Thoracic aorta (tissue), 2 donors: ENCODE results near the gene MN1. TPM values are rescaled to one million over a fixed set of nuclear protein-coding genes. Genes with fewer than 3 reads are reported as not detected.

Experiments
- ATAC-seq: fragments of 150-250 bp; one replicate; pipeline ENCODE4 v1.8.0; 2017; ENCODE audit warnings: low read depth; ENCODE audit not compliant: insufficient number of reproducible peaks, low FRiP score
- DNase-seq: peaks from one replicate; pipeline ENCODE4 v3.0.0-alpha.2; 2020; ENCODE audit warnings: low spot score
- H3K27ac ChIP-seq, 2 donors: fragments of 200-600 bp; sonication (generic); 1 replicate in 1 of 2; 2 replicates in 1 of 2; pipeline ENCODE4 v1.5.1; 2016; ENCODE audit warnings: mild to moderate bottlenecking in 2 of 2, moderate library complexity in 2 of 2
- H3K27me3 ChIP-seq: fragments of 200-600 bp; sonication (generic); replicated peaks from 2 replicates; pipeline ENCODE4 v1.6.0; 2016; ENCODE audit warnings: mild to moderate bottlenecking; ENCODE audit not compliant: insufficient read depth
- H3K36me3 ChIP-seq: fragments of 200-600 bp; sonication (generic); one replicate; pipeline ENCODE4 v1.5.1; 2016
- H3K4me1 ChIP-seq, 2 donors: fragments of 200-600 bp; sonication (generic); 1 replicate in 1 of 2; 2 replicates in 1 of 2; pipeline versions ENCODE4 v1.5.1 to v1.6.0; 2016; ENCODE audit warnings: low read depth in 2 of 2, mild to moderate bottlenecking in 1 of 2; ENCODE audit not compliant: control insufficient read depth in 1 of 2
- H3K4me3 ChIP-seq: fragments of 200-600 bp; sonication (generic); 2 replicates; pipeline ENCODE4 v1.5.1; 2016; ENCODE audit warnings: mild to moderate bottlenecking
- H3K9me3 ChIP-seq: fragments of 200-600 bp; sonication (generic); 2 replicates; pipeline ENCODE4 v1.5.1; 2016
- total RNA-seq, 2 donors: library from RNA; depleted of rRNA; stranded (reverse); fragments of >200 nt; gene quantifications; one replicate each; pipeline versions ENCODE4 v1.1.0 to v1.2.3, GENCODE V29; 2016
- TF ChIP-seq, protein P1 (sequence below): fragments of 200-600 bp; sonication (generic); IDR thresholded peaks from one replicate; pipeline ENCODE4 v1.5.1; 2019; ENCODE audit warnings: antibody characterized with exemption

The MN1 gene
- total RNA-seq, 2 donors from 2014 or later: 30.1 to 39.8 TPM

DNA sequence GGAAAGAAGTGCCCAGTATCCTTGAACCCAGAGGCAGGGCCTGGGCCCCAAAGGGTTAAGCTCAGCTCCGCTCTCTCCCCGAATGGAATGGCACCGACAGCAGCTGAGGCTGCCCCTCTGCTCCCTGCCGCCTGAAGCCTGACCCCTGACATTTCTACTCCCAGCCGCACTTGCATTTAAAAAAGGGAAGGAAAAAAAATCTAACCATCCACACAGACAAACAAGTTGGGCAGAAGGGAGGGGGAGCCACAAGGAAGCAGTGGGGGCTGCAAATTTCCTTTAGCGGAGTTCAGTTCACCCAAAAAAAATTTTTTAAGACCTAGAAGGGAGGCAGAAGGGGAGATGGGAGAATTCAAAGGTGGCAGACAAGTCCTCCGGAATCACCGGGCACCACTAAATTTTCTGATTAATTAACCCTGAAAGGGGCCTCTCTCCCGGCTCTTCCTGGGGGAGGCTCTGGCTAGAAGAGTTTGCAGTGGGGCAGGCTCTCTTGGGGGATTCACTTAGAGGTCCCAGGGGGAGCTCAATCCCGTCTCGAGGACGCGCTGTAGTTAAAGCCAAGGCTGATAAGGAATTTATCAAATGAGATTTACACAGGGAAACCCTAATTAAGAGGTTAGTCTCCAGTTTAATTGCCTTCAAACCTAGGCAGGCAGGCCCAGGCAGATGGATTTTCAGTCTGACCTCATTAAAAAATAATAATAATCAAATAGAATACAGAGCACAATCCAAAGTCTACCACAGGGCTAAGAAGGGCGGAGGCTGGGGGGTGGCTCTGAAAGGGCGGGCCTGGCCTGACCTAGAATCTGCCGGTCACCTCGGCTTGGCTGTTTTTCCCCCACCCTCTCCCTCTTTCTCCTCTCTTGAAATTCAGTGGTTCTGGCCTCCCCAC lies 25.6 kb downstream of the MN1 start:
- DNase-seq (no peak), ATAC-seq (no peak)
- Histone ChIP-seq H3K4me1 (peaks cover 43 to 84% of the 10 kb centered on the region in 2 donors), H3K4me3 (peak overlapping the region; percentile 37), H3K27ac (peak overlapping the region; percentile 80 to 95), H3K27me3 (no peaks in the 10 kb centered on the region), H3K36me3 (no peaks in the 10 kb centered on the region), H3K9me3 (no peaks in the 10 kb centered on the region)
- TF ChIP-seq, protein P1, sequence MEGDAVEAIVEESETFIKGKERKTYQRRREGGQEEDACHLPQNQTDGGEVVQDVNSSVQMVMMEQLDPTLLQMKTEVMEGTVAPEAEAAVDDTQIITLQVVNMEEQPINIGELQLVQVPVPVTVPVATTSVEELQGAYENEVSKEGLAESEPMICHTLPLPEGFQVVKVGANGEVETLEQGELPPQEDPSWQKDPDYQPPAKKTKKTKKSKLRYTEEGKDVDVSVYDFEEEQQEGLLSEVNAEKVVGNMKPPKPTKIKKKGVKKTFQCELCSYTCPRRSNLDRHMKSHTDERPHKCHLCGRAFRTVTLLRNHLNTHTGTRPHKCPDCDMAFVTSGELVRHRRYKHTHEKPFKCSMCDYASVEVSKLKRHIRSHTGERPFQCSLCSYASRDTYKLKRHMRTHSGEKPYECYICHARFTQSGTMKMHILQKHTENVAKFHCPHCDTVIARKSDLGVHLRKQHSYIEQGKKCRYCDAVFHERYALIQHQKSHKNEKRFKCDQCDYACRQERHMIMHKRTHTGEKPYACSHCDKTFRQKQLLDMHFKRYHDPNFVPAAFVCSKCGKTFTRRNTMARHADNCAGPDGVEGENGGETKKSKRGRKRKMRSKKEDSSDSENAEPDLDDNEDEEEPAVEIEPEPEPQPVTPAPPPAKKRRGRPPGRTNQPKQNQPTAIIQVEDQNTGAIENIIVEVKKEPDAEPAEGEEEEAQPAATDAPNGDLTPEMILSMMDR: no peak

DNA sequence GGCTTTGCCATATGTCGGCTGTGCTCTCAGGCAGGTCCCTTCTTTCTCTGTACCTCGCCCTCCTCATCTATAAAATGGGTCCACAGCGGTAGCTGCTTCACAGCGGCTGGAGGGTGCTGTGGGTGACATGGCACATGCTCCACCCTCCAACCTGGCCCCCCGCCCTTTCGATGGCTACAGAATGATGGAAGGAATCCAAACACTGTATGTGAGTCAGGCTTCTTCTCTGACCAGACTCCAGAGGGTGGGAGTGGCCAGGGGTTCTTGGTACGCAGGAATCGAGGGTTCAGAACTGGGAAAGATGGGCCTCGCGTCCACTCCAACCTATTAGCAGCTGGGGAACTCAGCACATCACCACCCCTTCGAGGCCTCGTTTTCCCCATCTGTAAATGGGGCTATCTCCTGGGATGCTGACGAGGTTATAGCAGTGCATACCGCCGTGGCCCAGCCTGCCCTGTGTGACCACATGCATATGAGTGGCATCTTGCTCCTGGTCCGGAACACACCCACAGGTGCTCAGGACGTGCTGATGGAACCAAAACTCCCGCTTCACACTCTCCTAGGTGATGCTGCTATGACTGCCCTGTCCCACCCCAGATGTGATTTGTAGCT lies 26.4 kb downstream of the MN1 start:
- no peak for DNase-seq
- TF ChIP-seq, protein P1: no peak
- Histone ChIP-seq H3K36me3 (no peaks in the 10 kb centered on the region), H3K4me1 (peaks cover 43 to 76% of the 10 kb centered on the region in 2 donors), H3K4me3 (peak overlapping the region; percentile 37), H3K9me3 (no peaks in the 10 kb centered on the region), H3K27ac (peak overlapping the region; percentile 80 to 95), H3K27me3 (no peaks in the 10 kb centered on the region)
- ATAC-seq: peak; percentile 30

DNA sequence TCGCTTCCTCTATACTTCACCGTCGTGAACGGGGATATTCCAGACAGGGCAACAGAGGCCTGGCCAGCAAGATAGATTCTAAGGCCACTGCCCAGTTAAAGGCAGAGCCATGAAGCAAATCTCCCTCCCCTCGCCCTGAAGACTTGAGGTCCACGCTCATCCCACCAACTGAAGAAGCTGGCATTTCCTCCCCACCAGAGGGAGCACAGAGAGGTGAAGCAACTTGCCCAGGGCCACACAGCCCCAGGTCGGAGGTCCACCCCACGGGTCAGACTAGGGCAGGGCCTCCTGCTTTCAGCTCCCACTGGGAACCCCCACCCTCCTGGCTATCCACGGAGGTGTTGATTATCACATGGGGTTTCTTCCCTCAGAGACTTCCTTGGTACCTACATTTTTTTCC lies 27.4 kb downstream of the MN1 start:
- TF ChIP-seq, protein P1: no peak
- DNase-seq: no peak
- Histone ChIP-seq H3K9me3 (no peaks in the 10 kb centered on the region), H3K36me3 (no peaks in the 10 kb centered on the region), H3K27me3 (no peaks in the 10 kb centered on the region), H3K4me3 (no peak overlapping the region), H3K27ac (peak overlapping the region in 1 of 2 donors; percentile 95), H3K4me1 (peaks cover 35 to 68% of the 10 kb centered on the region in 2 donors)
- ATAC-seq: no peak

DNA sequence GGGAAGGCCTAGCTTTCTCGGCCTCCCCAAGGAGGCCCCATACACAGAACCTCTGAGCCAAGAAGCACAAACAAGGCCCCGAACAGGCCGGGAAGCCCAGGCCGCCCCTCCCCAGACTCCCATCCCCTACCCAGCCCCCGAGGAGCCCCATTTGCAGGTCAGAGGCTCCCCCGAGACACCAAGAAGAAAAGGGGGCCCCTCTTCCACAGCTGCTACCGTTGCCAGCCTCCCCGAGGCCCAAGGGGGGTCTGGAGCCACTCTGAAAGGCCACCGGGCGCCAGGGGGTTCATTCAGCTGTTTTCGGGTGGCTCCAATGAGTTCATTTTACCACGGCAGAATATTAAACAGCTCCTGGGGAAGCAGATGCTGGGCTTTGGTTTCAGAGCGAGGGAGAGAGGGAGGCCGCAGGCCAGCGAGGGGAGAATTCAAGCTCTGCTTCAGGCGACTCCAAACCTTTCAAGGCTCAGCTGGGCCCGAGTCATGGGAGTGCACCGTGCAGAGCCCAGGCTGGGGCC lies 28.5 kb downstream of the MN1 start:
- no peak for ATAC-seq
- peaks cover 29 to 59% of the 10 kb centered on the region in 2 donors for H3K4me1 ChIP-seq

More for the DNA sequence above, 28.5 kb downstream of the MN1 start:
- no peak for DNase-seq
- Histone ChIP-seq H3K36me3 (no peaks in the 10 kb centered on the region), H3K27ac (peak overlapping the region; percentile 45 to 95), H3K9me3 (no peaks in the 10 kb centered on the region), H3K27me3 (no peaks in the 10 kb centered on the region), H3K4me3 (no peak overlapping the region)
- TF ChIP-seq, protein P1: no peak
